ENCODE measurements around the gene VPS35.
A peak's percentile ranks its signal among the peaks of the same experiment; 100 is the strongest.
"Not testable (repeated sequence)": the region's sequence is repeated elsewhere in the genome, so short reads cannot be mapped to it uniquely, and the experiment has no call there.

Gene VPS35

DNA sequence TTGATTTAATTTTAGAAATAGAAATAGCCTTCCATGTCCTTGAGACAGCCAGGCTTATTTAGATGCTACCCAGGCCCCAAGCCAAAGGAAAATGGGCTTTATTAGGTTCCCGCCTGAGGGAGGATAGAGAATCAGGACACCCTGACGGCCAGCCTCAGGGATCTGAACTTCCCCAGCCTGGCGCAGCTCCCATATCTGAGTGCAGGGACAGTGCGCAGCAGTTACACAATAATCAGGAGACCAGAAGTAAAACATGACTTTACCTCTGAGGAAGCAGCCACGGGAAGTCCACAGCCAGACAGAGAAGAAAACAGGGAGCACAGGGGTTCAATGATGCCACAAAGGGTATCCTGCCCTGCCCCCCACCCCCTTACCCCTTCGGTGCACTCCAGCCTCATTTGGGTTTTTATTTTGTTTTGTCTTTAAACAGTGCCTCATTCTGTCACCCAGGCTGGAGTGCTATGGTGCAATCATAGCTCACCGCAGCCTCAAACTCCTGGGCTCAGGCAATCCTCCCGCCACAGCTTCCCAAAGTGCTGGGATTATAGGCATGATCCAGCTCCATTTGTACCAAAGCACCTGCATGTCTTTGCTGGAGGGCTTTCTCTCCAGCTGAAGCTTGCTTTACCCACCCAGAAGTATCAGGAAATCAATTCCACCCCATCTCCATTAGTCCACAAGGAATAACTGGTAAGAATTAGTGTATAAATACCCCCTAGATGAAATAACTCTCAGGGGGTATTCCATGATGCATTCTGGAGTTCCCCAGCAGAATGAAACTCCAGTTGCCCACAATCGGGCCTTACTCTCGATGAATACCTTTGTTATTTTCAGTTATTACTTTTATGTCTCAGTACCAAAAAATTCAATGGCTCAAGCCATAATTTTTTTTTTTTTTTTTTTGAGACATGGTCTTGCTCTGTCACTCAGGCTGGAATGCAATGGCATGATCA, 22.4 kb upstream of the VPS35 start:
- no peak for DNase-seq

DNA sequence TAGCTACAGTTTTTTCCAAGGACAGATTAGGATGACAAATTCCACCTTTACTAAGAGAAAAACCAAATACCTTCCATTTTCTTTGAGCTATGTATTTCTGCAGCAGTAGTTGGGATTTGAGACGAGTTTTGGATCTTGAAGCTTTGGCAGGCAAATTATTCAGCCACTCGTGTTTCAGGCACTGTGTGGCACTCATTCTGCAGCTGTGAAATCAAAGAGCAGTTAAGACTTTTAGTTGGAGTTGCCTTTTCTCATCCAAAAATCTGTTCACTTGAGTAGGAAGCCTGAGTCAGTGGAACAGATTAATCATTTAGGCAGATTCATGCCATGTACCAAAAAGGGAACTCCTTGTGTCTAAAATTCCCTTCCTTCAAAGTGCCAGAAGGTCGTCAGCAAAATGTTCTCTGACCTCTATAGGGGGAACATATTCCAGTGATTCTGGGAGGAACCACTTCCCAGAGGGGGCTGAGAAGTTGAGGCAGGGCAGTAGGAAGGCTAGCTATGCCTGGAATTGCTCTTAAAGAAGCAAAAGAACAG, 20.6 kb upstream of the VPS35 start:
- no peak for DNase-seq

DNA sequence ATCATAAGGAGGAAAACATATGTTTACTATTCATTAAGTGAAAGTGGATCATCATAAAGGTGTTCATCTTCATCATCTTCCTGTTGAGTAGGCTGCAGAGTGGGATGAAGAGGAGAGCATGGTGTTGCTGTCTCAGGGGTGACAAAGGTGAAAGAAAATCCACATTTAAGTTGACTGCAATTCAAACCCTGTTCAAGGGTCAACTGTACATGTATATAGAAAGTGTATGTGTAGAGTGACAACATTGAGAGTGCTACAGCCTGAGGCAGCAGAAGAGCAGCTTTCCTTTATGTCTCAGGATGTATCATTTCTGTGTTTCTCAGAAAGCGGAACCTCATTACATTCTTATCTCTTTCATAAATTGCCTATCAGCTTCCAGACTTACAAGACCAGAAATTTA, 17.7 kb upstream of the VPS35 start:
- no peak for DNase-seq

DNA sequence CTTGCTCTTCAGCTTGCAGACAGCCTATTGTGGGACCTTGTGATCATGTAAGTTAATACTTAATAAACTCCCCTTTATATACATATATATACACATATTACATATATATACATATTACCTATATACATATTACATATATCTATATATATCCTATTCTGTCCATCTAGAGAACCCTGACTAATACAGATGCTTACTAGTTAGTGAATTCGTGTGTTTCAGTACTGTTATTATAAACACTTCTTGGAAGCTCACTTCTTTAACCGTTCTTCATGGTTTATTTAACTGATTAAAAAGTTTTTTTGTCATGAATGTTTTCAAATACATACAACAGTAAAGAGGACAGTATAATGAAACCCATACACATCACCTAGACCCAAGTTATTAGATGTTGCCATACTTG, 13.1 kb upstream of the VPS35 start:
- DNase-seq = no peak

DNA sequence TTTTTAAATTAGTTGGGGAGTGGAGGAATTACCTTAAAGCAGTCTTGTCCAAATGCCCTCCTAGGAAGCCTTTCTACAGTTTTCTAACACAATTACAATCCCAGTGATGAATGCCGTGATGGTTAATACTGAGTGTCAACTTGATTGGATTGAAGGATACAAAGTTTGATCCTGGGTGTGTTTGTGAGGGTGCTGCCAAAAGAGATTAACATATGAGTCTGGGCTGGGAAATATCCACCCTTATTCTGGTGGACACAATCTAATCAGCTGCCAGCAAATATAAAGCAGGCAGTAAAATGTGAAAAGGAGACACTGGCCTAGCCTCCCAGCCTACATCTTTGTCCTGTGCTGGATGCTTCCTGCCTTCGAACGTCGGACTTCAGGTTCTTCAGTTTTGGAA, 12.6 kb upstream of the VPS35 start:
- DNase-seq = no peak

DNA sequence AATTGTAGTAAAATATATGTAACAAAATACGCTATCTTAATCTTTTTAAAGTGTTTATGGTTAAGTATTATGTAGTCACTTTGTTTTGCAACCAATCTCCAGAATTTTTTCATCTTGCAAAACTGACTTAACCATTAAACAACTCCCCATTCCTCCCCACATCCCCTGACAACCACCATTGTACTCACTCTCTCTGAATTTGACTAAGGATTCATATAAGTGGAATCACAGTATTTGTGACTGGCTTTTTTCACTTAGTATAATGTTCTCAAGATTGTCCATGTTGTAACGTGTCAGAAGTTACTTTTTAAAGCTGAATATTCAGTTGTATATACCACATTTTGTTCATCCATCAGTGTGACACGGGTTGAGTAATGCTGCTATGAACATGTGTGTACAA, 11.1 kb upstream of the VPS35 start:
- no peak for DNase-seq

DNA sequence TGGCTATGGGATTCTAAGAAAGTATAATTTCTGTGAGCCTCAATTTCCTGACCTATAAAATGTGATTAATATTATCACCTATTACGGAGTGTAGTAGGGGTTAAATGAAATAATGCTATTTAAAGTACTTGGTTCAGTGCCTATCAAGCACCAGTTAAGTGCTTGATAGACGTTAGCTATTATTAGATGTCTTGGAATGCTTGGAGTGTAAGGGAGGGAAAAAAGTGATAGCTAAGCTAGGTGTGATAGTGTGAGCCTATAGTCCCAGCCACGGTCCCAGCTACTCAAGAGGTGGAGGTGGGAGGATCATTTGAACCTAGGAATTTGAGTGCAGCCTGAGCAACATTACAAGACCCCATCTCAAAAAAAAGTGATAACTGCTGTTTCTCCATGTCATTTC, 8.0 kb upstream of the VPS35 start:
- no peak for DNase-seq

DNA sequence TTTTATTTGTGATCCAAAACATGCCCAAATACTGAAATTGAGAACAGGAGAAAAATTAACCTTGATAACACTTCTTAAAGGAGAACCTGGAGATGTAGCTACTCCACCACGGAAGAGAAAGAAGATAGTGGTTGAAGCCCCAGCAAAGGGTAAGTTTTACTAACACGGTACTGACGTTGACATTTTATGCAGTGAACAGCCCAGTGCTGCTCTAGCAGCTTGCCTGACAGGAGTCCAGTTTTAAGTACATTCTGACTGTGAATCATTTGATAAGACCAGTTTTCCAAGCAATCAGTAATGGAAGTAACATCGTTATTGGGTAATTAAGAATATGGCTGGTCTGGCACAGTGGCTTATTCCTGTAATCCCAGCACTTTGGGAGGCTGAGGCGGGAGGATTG, 7.0 kb upstream of the VPS35 start:
- no peak for DNase-seq

DNA sequence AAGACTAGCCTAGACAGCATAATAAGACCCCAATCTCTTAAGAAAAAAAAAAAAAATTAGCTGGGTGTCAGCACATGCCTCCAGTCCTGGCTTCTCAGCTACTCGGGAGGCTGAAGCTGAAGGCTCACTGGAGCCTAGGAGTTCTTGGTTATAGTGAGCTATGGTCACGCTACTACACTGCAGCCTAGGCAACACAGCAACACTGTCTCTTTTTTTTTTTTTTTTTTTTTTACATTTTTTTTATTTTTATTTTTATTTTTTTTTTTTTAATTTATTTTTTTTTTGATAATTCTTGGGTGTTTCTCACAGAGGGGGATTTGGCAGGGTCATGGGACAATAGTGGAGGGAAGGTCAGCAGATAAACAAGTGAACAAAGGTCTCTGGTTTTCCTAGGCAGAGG, 4.6 kb upstream of the VPS35 start:
- no peak for DNase-seq

DNA sequence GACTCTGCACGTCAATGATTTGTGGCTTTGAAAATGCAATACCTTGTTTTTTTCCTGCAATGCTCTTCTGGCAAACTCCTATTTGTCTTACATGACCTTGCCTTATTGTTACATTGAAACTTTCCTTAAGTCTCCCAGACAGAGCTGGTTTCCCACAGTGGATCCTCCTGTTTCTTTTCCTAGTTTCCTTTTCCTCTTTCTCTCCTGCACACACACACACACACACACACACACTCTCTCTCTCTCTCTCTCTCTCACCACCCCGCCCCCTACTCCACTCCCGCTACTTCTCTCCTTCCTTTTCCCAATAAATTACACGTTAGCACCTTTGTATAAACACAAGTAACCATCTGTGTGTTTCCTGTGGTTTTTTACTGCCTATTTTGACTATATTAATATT, 2.7 kb upstream of the VPS35 start:
- DNase-seq = no peak

DNA sequence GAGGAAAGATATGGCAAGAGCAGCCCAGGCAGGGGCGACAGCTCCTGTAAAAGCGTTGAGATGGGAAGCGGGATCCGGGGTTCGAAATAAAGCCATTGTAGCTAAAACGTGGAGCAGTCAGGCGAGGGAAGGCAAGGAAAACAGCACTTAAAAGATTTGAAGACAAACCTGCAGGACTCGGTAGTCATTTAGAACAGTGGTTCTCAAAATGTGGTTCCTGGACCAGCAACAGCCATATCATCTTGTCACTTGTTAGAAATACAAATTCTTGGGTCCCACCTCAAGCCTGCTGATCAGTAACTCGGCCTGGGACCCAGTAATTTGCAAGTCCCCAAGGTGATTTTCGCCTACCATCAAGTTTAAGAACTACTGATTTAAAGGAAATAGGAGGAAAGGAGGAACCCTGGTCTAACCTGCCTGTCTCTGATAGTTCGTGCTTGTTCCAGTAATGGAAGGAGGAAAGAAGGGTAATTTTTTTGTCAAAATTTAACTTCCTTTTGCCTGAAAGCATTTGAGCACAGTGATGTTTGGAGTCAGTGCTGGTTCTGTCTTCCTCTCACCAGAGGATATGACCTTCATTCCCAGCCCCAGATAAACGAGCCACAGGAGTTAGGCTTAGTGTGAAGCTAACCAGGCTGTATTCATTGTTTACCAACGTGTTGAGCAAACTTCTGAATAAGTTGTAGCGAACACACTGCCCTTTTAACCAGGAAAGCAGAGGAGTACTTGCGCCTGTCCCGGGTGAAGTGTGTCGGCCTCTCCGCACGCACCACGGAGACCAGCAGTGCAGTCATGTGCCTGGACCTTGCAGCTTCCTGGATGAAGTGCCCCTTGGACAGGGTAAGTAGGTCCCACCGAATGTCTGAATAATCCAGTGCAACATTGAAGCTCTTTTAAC, 1.6 kb upstream of the VPS35 start:
- DNase-seq = no peak

DNA sequence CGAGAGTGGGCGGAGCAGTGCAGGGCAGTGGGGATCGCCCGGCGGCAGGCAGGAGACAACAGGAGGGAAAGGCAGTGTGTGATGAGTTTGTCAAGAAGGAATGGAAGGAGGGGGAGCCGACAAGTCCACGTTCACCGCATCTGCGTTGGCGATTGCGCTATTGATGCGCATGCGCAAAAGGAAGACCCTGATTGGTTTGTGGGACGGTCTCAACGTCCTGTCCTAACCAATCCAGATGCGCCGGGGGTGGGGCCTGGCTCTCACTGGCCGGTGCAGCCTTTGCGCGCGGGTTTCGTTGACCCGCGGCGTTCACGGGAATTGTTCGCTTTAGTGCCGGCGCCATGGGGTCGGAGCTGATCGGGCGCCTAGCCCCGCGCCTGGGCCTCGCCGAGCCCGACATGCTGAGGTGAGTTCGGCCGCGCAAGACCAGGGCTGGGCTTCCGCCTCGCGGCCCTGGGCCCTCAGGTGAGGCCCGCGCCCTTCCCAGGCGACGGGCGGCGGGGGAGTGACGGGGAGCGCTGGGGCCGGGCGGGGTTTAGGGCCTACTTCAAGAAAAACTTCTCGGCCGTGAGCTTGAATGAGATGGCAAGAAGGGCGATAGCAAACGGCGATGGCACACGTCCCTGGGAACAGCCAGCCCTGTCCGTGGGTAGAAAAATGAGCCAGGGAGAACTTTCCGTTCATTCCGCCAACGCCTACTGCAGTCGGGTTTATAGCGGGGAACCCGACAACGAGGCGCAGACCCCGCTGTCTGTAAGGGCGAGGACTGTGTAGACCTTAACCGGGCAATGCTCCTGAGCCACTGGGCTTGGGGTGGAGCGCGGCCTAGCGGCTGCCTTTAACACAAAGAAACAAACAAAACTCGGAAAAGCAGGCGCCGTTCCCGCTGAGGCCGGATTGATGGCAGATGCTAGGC, 645 bp upstream of the VPS35 start, which contains the start of gene ORC6:
ORC6 (plus strand) TSS at position 295 of the 916 bp plus-strand sequence; CDS start at position 342, 47 bp downstream.
- DNase-seq = peak; percentile 92

DNA sequence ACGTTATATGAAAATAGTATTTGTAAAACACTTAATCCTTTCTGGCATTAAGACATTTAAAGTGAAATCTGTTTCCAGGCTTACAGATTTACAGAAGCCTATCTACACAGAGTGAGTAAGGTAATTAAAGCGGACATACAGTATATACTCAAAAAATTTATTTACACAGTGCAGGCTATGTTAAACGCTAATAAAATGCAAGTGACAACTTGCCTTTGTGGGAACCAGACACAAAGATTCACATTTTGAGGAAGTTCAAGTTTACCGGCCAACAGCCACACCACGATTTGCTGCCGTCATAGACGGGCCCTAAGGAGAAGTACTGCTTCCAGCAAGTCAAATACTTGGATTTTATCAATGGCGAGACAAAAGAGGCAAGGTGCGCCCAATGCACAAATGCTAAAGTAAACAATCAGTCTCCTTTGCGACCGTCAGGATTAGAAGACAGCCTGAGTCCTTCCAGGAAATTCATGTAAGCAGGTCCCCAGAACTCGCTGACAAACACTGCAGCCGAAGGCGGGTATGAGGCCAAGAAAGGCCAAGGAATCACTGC, 801 bp downstream of the VPS35 start:
- no peak for DNase-seq

DNA sequence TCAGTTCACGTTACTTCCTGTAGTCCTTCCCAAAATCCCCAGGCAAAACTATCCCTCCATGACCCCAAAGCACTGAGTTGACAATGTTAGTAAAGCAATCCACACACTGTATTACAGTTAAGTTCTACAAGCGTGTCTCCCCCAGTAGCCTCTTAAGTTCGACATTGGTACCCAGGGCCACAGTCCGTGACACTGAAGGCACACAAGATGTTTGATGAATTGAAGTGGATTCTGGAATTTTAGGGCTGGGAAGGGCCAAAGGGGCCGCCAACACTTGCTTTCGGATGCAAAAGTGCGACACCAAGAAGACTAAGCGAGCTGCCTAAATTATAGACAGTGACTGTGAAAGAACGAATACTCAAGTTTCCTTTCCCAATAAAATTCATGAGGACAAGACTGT, 1.5 kb downstream of the VPS35 start:
- DNase-seq = no peak

DNA sequence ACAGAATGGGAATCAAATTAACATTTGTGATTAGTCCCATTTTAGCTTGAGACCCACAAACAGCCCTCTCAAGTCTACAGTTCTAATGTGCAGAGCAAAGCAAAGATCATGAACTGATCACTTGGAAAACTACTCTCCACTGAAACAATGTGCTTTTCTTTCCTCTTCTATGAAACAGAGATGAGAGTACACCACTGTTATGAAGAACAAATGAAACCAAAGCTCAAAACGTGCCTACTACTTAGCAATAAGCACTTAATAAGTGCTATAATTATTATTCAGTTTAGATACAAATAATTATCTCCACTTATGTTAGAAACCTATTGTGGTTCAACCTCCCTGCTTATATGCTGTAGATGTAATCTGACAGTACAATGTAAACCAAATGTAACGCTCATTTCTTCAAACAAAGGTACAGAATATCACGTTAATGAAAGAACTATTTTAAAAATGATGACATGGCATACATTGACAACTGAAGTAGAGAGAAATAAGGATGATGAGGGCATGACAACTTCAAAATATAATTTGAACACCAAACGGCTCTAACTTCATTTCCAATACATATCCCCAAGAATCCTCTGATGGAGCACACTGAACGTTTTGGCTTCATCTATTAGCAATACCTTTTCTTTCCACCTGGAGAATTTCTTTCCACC, 2.0 kb downstream of the VPS35 start:
- DNase-seq = no peak

DNA sequence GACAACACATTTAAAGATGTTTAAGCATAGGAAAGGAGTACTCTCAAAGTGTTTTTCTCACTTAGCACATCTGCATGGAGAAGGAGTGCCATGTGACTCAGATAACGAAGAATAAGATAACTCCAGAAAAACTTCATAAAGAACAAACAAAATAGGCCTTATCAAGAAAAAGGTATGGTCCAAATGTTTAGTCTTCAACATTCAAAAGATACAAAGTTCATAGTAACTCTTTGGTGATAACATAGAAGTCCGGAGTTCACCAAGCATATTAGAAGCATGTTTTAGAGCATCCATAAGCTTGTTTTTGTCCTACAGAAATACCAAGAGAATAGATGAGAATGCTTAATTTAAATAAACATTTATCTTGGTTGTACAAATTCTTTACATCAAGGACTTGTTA, 7.1 kb downstream of the VPS35 start:
- DNase-seq = not testable (repeated sequence)

DNA sequence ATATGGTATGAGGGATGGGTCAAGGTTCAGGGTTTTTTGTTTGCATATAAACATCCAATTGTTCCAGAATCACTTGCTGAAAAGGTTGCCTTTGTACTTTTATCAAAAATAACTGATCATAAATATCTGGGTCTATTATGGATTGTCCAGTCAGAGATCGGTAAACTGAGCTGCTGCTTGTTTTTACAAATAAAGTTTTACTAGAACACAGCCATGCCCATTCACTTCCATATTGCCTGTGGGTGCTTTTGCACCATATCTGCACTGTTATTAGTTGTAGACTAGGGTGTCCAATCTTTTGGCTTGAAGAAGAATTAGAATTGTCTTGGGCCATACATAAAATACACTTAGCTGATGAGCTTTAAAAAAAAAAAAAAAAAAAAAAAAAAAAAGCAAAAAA, 11.0 kb downstream of the VPS35 start:
- DNase-seq = not testable (repeated sequence)

DNA sequence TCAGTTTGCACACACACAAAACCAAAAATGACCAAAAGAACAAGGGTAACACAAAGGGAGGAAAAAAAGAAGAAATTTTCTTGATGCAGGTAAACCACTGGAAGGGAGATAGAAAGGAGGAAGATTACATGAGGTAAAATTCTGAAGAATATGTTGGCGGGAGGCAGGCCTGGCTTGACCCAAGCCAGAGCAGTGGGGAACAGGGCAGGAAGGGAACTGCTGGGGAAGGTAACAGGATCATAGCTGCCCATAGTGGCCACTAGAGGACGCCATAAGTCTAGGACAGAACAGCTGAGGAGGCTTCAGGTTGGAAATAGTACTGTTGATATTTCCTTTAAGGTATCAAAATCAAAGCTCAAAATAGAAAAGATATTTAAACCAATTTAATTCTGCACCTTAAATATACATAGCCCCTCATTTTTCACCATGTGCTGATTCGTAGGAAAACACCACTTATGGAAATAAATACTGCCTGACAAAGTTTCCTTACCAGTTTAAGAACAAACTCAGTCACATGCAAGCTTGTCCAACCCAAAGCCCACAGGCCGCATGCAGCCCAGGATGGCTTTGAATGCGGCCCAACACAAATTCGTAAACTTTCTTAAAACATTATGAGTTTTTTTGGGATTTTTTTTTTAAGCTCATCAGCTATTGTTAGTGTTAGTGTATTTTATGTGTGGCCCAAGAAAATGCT, 15.5 kb downstream of the VPS35 start:
- peak; percentile 32 for DNase-seq

DNA sequence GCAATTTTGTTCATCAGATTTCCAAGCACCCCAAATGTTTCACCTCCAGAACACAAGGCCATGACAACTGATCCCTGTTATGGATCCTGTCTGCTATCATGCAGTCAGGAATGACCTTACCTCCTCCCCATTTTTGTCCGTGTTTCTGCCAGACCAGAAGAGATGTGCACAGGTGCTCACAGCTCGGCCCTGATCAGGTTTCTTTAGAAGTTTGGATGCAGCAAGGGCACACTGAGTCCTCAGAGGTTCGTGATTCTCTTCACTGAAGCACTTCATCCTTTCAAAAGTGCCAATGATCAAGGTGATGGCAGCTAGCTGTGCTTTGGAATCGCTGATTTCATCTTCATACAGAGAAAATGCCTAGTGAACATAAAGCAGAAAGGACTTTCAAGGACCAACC, 26.9 kb downstream of the VPS35 start:
- DNase-seq = no peak

DNA sequence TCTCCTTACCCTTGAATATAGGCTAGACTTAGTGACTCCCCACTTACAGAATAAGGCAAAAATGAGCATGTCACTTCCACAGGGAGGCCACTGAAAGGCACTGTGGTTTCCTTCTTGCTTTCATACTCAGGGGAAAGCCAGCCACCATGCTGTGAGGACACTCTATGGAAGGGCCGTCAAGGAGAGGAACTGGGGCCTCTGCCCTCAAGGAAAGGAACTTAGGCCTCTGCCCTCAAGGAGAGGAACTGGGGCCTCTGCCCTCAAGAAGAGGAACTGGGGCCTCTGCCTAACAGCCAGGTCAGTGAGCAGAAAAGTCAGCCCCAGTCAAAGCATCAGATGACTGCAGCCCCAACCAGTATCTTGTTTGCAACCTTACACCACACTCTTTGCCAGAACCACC, 30.1 kb downstream of the VPS35 start:
- DNase-seq = no peak

DNA sequence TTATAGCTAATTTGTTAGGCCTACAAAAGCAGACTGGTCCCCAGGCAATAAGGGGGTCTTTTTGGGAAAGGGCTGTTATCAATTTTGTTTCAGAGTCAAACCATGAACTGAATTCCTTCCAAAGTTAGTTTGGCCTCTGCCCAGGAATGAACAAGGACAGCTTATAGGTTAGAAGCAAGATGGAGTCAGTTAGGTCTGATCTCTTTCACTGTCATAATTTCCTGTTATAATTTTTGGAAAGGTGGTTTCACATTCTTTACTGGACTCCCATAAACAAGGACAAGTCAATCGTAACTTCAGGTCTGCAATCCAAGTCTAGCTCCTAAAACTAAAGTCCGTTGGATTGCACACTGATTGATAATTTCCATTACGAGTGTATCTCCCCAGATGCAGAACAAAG, 37.7 kb downstream of the VPS35 start:
- no peak for DNase-seq
